Stimulated activated CD4-positive, alpha-beta T cell treated with anti-CD3 and anti-CD28 coated beads, Interleukin-12 subunit alpha, Interleukin-12 subunit beta, amount 100 ng/mL, for 48 hours (primary cell): Measurements from ENCODE around the gene B9D1.

Experiments
- DNase-seq, 3 donors: peaks; one replicate each; pipeline ENCODE4 v3.0.0-alpha.2; 2020; ENCODE audit warnings: low read depth in 2 of 3, low spot score in 1 of 3

The B9D1 gene

DNA sequence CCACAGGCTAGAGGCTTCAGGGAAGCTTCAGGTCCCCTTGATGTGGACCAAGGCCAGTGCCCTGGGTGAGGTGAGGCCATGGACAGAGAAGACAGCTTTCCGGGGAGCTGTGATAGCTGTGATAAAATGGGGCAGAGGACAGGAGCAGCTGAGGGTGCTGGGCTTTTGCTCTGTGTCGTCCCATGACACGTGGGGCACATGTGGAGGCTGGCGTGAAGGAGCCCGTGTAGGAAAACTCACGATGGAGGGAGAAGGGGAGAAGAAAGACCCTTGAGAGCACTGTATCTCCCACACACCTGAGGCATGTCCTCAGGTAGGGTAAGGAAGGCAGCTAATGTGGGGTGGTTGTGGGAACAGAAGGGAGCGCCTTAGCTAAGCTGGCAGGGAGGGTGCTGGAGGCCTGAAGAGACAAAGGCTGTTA, 21.3 kb downstream of the B9D1 start:
- no peak for DNase-seq

DNA sequence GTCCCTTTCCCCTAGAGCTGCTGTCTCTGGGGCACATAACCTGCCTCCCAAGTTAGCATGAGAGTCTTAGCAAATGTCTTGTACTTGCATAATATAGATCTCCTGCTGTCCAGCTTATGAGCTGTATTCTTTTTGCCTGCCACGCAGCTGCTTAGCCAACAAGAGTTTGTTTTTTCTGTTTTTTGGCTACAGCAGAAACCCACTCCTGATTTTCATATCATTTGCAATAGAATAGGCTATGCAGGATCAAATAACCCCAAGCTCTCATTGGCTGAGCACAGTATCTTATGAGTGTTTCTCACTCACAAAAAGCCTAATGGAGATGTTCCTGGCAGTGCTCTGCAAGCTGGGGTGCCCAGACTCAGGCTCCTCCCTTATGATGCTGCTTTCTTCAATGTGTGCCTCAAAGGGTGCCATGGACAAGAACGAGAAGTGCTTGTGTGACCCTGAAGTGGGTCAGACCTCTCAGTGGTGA, 23.1 kb downstream of the B9D1 start:
- no peak for DNase-seq

DNA sequence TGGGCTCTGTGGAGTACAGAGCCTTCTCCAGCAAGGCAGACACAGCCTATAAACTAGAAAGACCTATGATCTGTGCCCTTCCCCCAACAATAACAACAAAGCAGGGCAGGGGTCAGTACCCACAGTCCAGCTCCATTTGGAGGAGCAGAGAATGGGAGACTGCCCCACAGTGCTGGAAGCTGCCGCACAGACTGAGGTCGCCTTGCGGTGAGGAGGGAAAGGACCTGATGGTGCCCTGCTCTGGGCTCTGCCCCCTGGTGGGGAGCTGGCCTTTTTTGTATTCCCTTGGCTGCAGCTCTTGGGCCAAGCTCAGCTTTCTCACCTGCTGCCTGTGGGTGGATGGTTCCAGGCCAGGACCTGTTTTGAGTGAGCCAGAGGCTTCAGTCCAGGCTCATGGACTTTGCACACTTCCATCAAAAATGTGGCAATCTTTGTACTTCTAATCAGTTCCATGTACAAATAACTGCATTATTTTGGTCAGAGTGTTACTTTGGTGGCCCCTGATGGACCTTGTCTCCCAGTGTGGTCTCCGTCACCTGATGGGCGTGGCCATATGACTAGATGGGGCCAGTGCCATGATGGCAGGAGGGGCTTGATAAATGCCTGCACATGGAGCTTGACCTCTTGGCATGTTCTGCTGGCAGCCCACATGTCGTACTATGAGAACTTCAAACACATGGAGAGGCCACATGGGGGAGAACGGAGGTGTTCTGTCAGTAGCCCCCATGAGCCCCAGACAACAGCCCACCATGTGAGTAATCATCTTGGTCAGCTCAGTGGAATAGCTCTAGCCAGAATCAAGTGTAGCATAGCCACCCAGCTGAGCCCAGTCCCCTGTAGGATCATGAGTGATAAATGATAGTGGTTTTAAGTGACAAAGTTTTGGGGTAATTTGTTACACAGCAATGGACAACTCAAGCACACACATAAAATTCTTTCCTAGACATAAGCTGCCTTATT, 24.2 kb downstream of the B9D1 start:
- peak; percentile 37 to 60 (median 40) for DNase-seq

DNA sequence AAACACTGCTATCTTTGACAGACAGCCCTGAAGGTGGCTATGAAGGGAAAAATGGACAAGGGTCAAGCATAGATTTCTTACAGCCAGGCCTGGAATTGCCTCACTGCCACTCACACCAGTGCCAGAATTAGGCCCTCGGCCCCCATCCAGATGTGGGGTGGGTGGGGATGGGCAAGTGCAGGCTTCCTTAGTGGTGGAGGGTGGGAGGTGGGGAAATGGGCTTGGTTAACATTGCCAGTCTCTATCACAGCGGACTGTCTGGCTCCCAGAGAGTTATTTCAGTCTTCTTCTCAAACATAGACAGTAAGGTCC, 24.9 kb downstream of the B9D1 start:
- no peak for DNase-seq

DNA sequence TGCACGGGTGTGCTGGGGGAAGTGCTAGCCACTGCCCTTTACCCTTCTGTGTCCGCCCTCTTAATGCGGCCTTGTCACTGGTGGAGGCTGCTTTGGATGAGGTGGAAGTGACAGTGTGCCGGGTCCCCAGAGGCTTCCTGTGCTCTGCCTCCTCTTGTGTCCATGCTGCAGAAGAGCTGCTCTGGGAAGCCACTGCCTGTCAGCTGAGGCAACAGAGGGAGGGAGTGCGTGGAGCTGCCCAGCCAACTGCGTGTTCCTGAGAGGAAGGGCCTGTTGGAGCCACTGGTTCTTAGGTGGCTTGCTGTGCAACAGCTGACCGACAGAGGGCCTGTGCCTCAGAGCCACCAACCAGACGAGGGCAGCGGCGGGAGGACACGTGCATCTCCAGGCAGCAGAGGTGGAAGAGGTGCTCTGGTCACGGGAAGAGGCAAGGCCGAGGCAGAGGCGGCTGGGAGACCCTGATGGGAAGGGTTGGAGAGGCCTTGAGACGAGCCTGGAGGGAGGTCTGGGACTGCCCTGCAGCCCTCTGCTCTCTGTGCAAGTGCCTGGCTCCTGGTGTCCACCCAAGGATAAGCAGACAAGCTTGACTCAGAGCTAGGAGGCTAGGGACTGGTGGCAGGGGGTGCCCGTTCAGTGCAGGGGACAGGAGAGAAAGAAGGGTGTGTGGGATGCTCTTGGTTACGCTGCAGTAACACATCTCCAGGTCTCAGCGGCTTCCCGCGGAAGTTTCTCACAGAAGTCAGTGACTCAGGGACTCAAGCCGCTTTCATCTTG, 25.4 kb downstream of the B9D1 start:
- DNase-seq: no peak

DNA sequence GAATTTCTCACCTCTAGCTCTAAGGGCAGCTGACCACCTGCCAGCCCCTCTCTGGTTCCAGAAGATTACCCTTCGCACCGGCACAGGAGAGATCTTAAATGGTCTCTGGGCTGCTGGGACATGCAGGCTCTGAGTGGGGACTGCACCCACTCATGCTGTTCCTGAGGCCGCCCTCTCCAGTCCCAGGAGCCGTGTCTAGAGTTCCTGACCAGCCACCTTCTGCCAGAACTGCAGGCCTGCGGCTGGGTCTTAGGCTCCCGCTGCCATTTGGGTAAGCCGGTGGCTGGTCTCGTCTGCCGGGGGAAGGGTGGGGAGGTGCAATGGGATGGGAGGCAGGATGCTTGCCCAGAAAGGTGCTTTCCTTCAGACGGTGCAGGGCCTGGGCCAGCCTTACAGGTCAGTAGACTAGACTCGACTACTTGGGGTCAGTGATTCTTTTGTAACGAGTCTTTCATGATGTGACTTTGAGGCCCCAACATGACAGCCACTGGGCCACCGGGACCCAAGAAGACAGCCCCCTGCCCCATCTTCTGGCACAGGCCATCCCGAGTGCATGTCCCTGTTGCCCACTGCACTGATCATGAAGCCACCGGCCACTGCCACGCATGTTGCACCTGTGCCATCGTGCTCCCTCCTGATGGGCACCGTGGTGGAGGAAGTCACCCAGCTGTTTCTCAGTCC, 26.4 kb downstream of the B9D1 start:
- no peak for DNase-seq

DNA sequence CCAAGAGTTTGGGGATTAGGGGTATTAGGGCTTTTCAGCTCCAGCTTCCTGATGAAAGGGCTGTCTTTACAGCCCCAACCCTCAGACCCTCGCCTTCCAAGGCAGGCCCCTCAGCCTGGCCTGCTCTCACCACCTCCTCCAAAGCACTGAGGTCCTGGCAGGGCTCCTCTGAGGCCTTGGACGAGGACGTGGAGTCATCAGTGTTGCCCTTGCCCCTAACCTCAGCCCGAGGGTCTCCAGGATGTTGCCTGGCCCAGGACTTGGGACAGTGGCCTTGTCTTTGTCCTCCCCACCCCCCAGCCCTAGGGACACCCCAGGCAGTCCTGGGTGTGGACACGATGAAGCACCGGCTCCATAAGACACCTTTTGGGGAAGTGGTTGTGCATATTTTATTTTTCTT, 28.2 kb downstream of the B9D1 start:
- DNase-seq: no peak

DNA sequence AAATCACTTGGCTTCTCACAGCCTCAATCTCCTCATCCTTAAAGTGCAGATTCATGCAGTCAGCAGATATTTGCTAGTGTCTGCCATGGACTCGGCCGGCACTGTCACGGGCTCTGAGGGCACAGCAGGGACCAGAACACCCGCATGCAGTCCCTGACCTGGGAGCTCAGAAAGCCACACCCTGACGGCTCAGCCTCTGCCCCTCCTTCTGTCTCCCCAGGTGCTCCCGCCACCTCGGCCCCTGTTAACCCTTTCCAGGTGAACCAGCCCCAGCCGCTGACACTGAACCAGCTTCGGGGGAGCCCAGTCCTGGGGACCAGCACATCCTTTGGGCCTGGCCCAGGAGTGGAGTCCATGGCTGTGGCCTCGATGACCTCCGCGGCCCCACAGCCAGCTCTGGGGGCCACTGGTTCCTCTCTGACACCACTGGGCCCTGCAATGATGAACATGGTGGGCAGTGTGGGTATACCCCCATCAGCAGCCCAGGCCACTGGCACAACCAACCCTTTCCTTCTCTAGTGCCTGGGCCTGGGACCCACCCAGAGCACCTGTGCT, 28.7 kb downstream of the B9D1 start:
- no peak for DNase-seq

DNA sequence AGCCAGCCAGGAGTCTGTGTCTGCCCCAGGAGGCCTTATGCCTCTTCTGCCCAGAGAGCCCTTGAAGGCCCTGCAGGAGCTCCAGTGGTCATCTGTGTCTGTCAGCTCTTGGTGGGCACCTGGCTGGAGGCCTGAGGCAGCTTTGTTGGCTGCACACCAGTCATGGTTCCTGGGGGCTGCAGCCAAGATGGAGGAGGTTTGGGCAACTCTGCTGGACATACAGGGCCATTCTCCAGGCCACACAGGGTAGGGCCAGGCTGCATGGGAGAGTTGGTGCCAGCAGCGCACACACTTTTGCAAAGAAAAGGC, 29.4 kb downstream of the B9D1 start:
- no peak for DNase-seq

DNA sequence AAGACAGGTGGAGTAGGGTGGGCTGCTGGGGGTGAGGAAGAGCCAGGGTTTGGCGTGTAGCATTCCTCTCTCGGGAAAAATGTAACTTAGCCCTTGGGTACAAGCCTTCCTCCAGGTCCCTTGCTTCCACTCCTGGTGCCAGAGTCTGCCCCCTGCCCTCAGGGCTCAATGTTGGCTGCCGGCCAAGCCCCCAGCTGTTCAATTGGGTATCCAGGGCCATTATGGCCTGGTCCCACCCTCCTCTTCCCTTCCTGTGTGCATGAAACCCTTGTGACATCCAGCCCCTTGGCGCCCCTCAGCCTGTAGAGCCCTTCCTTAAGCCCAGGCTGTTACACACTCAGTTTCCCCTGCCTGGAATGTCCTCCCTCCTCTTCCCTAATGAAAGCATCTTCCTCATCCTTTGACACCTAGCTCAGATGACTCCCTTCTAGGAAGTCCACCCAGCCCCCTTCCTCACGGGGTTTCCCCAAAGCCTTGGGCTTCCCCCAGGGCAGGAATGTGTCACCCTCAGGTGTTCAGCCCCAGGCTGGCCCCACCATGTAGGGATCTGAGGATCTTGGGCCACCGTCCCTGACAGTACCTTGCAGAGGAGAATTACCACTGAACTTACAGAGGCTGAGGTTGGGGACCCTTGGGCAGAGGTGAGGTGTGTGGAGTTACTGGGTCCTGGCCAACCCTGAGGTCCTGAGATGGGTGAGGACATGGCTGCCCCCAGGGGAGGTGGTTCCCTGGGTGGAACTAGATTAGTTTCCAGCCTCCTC, 30.0 kb downstream of the B9D1 start:
- no peak for DNase-seq

DNA sequence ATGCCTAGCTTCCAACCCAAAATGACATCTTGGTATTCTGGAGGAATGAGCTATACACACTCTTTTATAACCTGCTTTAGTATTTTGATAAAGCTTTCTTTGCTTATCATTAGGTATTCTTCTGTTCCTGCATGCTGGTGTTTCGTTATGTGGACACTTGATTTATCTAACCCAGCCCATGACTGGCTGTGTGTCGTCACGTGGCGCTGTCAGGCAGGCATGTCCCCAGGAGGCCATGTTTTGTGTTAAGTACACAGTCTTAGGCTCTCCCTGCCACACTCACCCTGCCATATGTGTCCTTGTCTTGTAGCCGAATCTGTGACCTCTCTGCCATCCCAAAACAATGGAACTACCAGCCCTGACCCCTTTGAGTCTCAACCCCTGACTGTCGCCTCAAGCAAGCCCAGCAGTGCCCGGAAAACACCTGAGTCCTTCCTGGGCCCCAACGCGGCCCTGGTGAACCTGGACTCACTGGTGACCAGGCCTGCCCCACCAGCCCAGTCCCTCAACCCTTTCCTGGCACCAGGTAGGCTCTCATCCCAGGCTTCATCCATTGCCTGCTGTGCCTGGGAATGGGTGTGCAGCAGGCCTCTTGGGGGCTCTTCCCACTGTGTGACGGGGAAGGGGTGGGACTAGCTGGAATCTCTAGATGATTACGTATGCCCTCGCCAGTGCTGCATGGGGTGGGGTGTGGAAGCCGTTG, 30.8 kb downstream of the B9D1 start:
- no peak for DNase-seq

DNA sequence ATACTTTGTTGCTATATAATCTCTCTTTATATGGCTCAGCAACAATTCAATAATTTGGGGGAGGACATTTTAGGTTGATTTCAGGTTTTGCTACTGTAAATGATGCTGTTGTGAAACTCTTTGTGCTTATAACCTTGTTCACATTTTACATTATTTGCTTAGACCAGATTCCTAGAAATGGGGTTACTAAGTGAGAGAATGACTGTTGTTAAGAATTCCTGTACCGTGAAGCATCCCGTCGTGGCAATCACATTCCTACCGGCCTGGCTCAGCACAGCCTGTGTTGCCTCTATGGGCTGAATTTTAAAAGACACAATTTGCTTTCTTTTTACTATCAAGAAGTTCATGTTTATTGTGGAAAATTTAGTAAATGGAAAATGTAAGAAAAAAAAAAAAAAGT, 31.4 kb downstream of the B9D1 start:
- DNase-seq: no peak

DNA sequence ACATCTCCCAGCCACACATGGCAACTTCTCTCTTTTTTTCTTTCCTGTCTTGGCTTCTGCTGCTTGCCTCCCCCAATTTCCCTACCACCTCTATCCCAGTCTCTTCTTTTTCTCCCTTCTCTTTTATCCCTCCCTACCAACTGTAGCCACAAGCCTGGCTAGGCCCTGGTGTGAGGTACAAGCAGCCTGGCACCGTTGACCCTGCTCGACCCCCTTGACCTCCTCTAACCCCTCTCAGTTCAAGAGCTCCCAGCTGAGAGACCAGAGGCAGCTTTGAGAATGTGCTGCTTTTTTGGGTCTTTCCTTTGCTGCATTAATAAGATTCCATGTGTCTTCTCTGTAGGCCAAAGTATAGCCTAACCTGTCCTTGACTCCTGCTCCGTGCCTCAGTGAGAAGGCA, 32.3 kb downstream of the B9D1 start:
- no peak for DNase-seq

DNA sequence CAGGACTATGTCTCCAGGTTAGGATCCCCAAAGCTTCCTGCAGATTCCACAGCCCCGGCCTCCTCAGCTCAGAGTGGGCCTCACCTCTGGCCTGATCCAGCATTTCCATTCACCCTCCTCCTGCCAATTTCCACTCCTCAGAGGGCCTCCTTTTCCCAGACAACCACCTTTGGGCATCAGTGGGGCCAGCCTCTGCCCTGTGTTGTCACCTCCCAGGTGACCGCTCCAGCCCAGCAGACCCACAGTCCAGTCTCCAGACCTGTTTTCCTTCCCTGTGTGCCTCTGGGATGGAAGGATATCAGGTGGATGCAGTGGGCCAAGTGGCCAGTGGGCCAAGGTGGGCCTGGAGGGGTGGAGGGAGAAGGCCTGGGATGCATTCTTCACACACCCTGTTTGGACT, 32.7 kb downstream of the B9D1 start:
- no peak for DNase-seq

DNA sequence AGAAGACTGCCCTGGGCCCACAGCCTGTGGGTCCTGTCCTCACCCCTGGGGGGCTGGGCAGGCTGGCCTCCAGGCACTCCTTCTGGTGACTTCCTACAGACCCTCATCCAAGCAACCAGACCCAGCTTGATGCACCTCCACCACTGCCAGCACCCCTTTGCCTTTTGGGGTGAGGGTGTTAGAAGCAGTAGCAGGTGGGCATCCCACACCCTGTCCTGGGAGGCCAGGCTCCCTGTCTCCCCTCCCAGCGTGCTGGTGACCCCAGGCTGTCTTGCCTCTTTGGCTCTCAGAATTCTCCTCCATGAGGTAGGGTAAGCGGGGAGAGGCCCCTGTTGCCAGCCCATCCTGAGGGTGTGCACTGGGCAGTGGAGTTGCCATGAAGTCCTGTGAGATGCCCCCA, 33.4 kb downstream of the B9D1 start:
- no peak for DNase-seq

DNA sequence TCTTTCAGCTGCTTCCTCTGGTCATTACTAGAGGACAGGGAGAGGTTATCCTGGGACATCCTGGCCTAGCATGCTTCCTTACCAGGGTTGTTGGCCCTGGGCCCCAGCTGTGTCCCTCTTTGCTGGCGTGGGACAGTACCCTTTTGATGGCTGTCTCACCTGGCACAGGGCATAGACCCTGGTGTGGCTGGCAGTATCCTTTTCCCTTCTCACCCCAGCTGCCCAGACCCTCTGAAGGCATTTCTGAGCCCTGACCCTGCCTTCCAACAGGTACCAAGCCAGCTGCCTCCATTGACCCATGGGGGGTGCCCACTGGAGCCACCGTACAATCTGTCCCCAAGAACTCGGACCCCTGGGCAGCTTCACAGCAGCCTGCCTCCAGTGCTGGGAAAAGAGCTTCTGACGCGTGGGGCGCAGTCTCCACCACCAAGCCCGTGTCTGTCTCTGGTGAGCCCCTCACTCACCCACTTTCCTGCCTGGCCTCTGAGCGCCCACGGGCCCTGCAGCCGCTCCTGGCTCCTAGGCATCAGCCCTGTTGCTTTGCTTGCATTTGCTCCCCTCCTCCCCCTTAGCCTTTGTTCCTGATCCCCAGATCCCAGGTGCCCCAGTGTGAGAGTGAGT, 34.0 kb downstream of the B9D1 start:
- DNase-seq: no peak

DNA sequence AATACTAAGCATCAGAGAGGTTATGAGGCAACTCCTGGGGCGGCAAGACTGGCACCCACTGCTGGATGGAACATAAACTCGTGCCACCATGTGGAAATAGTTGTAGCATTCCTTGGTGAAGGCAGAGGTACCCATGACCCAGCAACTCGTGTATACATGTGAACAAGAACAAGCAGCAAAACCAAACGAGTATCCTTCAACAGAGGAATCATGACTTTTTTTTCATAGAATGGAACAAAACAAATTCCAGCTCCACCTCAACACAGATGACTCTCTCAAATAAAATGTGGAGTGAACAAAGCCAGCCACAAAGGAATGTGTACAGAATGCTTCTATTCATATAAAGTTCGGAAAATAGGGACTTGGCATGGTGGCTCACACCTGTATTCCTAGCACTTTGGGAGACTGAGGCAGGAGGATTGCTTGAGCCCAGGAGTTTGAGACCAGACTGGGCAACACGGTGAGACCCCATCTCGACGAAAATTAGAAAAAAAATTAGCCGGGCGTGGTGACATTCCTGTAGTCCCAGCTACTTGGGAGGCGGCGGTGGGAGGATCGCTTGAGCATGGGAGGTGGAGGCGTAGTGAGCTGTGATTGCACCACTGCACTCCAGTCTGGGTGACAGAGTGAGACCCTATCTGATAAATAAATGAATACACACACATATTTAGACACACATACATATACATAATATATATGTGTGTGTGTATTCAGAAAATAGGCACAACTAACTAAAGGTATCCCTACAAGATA, 35.3 kb downstream of the B9D1 start:
- no peak for DNase-seq

DNA sequence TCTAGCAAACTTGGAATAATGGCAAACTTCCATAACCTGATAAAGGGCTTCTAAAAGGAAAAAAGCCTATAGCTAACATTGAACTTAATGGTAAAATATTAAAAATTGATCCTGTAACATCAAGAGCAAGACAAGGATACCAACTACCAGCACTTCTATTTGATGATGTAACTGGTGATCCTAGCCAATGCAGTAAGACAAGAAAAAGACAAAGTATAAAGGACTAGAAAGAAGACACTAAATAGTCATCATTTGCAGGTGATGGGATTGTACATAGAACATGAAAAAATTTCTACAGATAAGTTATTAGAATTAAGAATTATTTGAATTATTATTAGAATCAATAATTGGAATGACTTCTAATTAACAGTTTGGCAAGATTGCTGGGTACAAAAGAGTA, 37.0 kb downstream of the B9D1 start:
- DNase-seq: no peak

DNA sequence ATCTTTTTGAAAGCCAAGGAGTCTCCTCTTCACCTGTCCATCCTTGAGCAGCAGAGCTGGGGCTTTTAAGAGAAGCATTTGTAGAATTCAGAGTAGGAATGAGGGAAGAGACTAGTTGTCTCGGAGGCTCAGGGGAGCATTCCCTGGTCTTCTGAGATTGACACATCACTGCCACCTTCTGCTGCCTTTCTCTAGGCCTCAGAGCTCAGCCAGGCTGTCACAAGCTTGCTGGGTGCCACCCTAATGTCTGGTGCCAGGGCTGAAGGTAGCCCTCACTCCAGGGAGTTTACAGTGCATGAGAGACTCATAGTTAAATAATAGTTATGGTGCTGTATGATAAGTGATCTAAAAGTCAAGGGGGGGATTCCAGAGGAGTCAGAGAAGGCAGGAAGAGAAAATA, 39.7 kb downstream of the B9D1 start:
- DNase-seq: no peak
